Skin epidermis (tissue), 12 donors: Measurements from ENCODE around the gene ERMP1.

Experiments used
- H3K27ac ChIP-seq, 21 experiments: fragments of 200-600 bp; sonication (generic) in 11 of 21; one replicate each; pipeline ENCODE4 v1.5.0; 2020; ENCODE audit warnings: mild to moderate bottlenecking in 3 of 21, inconsistent platforms in 2 of 21, moderate library complexity in 2 of 21
- H3K4me3 ChIP-seq, 7 experiments: fragments of 200-600 bp; sonication (generic) in 2 of 7; one replicate each; pipeline ENCODE4 v1.5.0; 2020; ENCODE audit warnings: inconsistent platforms in 2 of 7, mild to moderate bottlenecking in 2 of 7, moderate library complexity in 1 of 7

Gene ERMP1

GRCh38 chr9:5736563-5737346 is 96.2 kb downstream of the ERMP1 start:
- no peak overlapping the region for H3K27ac ChIP-seq

GRCh38 chr9:5735072-5735471 is 97.8 kb downstream of the ERMP1 start:
- Histone ChIP-seq H3K27ac (no peak overlapping the region), H3K4me3 (no peak overlapping the region)

More at GRCh38 chr9:5736563-5737346, 96.2 kb downstream of the ERMP1 start:
- H3K4me3 ChIP-seq = no peak overlapping the region
